H1 (cell line): ENCODE results near the gene SLC39A13. TPM values are rescaled to one million over a fixed set of nuclear protein-coding genes. Genes with fewer than 3 reads are reported as not detected.

Experiments
- CTCF ChIP-seq, 3 experiments: IDR thresholded peaks; 1 replicate in 2 of 3; 2 replicates in 1 of 3; pipeline versions ENCODE4 v1.5.1 to v1.6.1; 2011; ENCODE audit warnings: low read length in 3 of 3, mild to moderate bottlenecking in 3 of 3, inconsistent platforms in 2 of 3, low read depth in 1 of 3, moderate library complexity in 1 of 3; ENCODE audit not compliant: insufficient read depth in 1 of 3; ENCODE audit errors: control extremely low read depth in 1 of 3
- KDM1A ChIP-seq: fragments of 200-600, 300-600 bp; sonication (generic); IDR thresholded peaks from 2 replicates; pipeline ENCODE4 v1.7.1; 2016; ENCODE audit warnings: mild to moderate bottlenecking, low read length, borderline replicate concordance
- KDM5A ChIP-seq: fragments of 200-600 bp; IDR thresholded peaks from 2 replicates; pipeline ENCODE4 v1.7.1; 2012; ENCODE audit warnings: mild to moderate bottlenecking, low read length, inconsistent platforms, mixed read lengths
- SRF ChIP-seq: IDR thresholded peaks from 2 replicates; pipeline ENCODE4 v1.6.1; 2011; ENCODE audit warnings: mild to moderate bottlenecking, low read depth, low read length, moderate library complexity
- polyA plus RNA-seq, 7 experiments: library from polyadenylated mRNA; depleted of rRNA in 3 of 7; stranded (reverse) in 5 of 7; unstranded in 2 of 7; fragments of >200 nt in 5 of 7; fragments of 200-250 nt in 2 of 7; gene quantifications; 1 replicate in 5 of 7; 2 replicates in 1 of 7; 4 replicates in 1 of 7; pipeline versions ENCODE4 v1.2.1 to v1.2.3, GENCODE V29; 2011 to 2013; ENCODE audit warnings: missing spikeins in 2 of 7, mixed read lengths in 2 of 7
- total RNA-seq: library from RNA; stranded (reverse); fragmentation: NEBNext Ultra II Directional; extraction: Animal tissue kit (Norgen Biotek cat#: 25700); gene quantifications from 2 replicates; pipeline ENCODE4 v1.2.1, GENCODE V29; 2021

Gene SLC39A13
- total and polyA plus RNA-seq, 2 of the 8 experiments (the other 6 are each of a cell fraction or from before 2014, with no cell fraction given) = 23.2 to 30.0 TPM

DNA sequence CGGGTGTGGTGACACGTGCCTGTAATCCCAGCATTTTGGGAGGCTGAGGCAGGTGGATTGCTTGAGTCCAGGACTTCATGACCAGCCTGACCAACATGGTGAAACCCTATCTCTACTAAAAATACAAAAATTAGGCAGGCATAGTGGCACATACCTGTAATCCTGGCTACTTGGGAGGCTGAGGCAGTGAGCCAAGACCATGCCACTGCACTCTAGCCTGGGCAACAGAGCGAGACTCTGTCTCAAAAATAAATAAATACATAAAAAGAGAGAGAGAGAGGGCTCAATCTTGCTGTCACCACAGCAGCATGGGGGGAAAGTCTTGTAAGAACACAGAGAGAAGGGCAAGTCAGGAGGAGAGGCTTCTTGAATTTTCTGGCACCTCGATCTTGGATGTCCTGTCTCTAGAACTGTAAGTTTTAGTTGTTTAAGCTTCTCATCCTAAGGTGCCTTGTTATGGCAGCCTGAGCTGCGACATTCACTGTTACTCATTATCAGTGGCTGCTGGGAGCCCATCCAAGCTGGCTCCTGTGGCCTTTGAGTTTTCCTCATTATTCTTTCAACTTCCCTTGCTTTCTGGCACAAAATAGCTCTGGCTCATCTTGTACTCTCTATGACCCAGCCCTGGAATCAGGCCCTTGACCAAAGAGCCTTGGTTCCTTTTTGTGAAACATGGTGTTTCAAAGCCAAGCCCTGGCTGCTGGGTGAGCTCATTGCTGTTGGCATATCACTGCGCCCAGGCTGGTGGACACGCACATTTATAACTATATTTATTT lies 25.8 kb downstream of the SLC39A13 start (continued):
- TF ChIP-seq KDM1A (no peak), CTCF (IDR thresholded peaks at IDR 0.05; ENCODE audit: control extremely low read depth in 1 of 3, insufficient read depth in 1 of 3, low read depth in 1 of 3, low read length in 3 of 3) (no peak), KDM5A (no peak), SRF (no peak)
